ENCODE data around the gene RGS17. TPM values are rescaled to one million over a fixed set of nuclear protein-coding genes. Genes with fewer than 3 reads are reported as not detected.
"Not testable (repeated sequence)": the region's sequence is repeated elsewhere in the genome, so short reads cannot be mapped to it uniquely, and the experiment has no call there.

Gene RGS17
- total RNA-seq, 1 experiment from 2014 or later, result 2.9 TPM

- no peak for DNase-seq (ENCODE audit: low spot score)
Measured at GRCh38 chr6:153125032-153125431, 6.0 kb downstream of the RGS17 start.

GRCh38 chr6:153123801-153124200 lies 7.3 kb downstream of the RGS17 start:
- no peak for DNase-seq (ENCODE audit: low spot score)

GRCh38 chr6:153121311-153121710 lies 9.8 kb downstream of the RGS17 start:
- no peak for DNase-seq (ENCODE audit: low spot score)

- DNase-seq (ENCODE audit: low spot score), result peak; percentile 73
Measured at GRCh38 chr6:153117986-153118879, 12.8 kb downstream of the RGS17 start.

GRCh38 chr6:153111082-153111481 lies 20.0 kb downstream of the RGS17 start:
- not testable (repeated sequence) for DNase-seq (ENCODE audit: low spot score)

GRCh38 chr6:153110612-153111011 lies 20.5 kb downstream of the RGS17 start:
- DNase-seq (ENCODE audit: low spot score), result not testable (repeated sequence)

GRCh38 chr6:153108315-153108714 lies 22.8 kb downstream of the RGS17 start:
- DNase-seq (ENCODE audit: low spot score), result no peak

GRCh38 chr6:153106021-153106420 lies 25.1 kb downstream of the RGS17 start:
- no peak for DNase-seq (ENCODE audit: low spot score)

GRCh38 chr6:153104220-153104619 lies 26.9 kb downstream of the RGS17 start:
- no peak for DNase-seq (ENCODE audit: low spot score)

GRCh38 chr6:153103319-153103655 lies 27.8 kb downstream of the RGS17 start:
- no peak for DNase-seq (ENCODE audit: low spot score)

GRCh38 chr6:153102605-153103318 lies 28.3 kb downstream of the RGS17 start:
- no peak for DNase-seq (ENCODE audit: low spot score)

GRCh38 chr6:153101461-153101860 lies 29.6 kb downstream of the RGS17 start:
- DNase-seq (ENCODE audit: low spot score), result no peak

- no peak for DNase-seq (ENCODE audit: low spot score)
Measured at GRCh38 chr6:153099636-153100035, 31.4 kb downstream of the RGS17 start.

GRCh38 chr6:153096792-153097191 lies 34.3 kb downstream of the RGS17 start:
- DNase-seq (ENCODE audit: low spot score), result no peak

GRCh38 chr6:153096031-153096430 lies 35.1 kb downstream of the RGS17 start:
- no peak for DNase-seq (ENCODE audit: low spot score)

- peak; percentile 77 for DNase-seq (ENCODE audit: low spot score)
Measured at GRCh38 chr6:153092082-153093013, 38.7 kb downstream of the RGS17 start.

- peak; percentile 83 for DNase-seq (ENCODE audit: low spot score)
Measured at GRCh38 chr6:153090241-153090930, 40.7 kb downstream of the RGS17 start.

GRCh38 chr6:153088796-153089195 lies 42.3 kb downstream of the RGS17 start:
- no peak for DNase-seq (ENCODE audit: low spot score)

GRCh38 chr6:153087436-153087835 lies 43.6 kb downstream of the RGS17 start:
- no peak for DNase-seq (ENCODE audit: low spot score)

- DNase-seq (ENCODE audit: low spot score), result no peak
Measured at GRCh38 chr6:153086225-153086990, 44.7 kb downstream of the RGS17 start.

- DNase-seq (ENCODE audit: low spot score), result no peak
Measured at GRCh38 chr6:153085239-153085638, 45.8 kb downstream of the RGS17 start.

Measured in A172 (cell line).